Measurements from ENCODE around the gene PPP2R2B. TPM values are rescaled to one million over a fixed set of nuclear protein-coding genes. Genes with fewer than 3 reads are reported as not detected.

The PPP2R2B gene
- total RNA-seq, 1 donor from 2014 or later = 2.6 TPM

- no peak for DNase-seq (ENCODE audit: low spot score)
Observed at GRCh38 chr5:146703899-146704298, 174.7 kb downstream of the PPP2R2B start.

GRCh38 chr5:146703499-146703898 is 175.1 kb downstream of the PPP2R2B start:
- DNase-seq (ENCODE audit: low spot score) = no peak

GRCh38 chr5:146699664-146700418 is 178.7 kb downstream of the PPP2R2B start:
- DNase-seq (ENCODE audit: low spot score) = no peak

GRCh38 chr5:146699138-146699537 is 179.4 kb downstream of the PPP2R2B start:
- DNase-seq (ENCODE audit: low spot score) = no peak

- no peak for DNase-seq (ENCODE audit: low spot score)
Observed at GRCh38 chr5:146698651-146699050, 179.9 kb downstream of the PPP2R2B start.

- DNase-seq (ENCODE audit: low spot score) = no peak
Observed at GRCh38 chr5:146697211-146697610, 181.3 kb downstream of the PPP2R2B start.

- DNase-seq (ENCODE audit: low spot score) = no peak
Observed at GRCh38 chr5:146695646-146696045, 182.9 kb downstream of the PPP2R2B start.

GRCh38 chr5:146690880-146691355 is 187.6 kb downstream of the PPP2R2B start:
- no peak for DNase-seq (ENCODE audit: low spot score)

GRCh38 chr5:146687630-146688029 is 190.9 kb downstream of the PPP2R2B start:
- no peak for DNase-seq (ENCODE audit: low spot score)

- no peak for DNase-seq (ENCODE audit: low spot score)
Observed at GRCh38 chr5:146683861-146684260, 194.7 kb downstream of the PPP2R2B start.

- DNase-seq (ENCODE audit: low spot score) = no peak
Observed at GRCh38 chr5:146682899-146683532, 195.5 kb downstream of the PPP2R2B start.

GRCh38 chr5:146681585-146682105 is 196.9 kb downstream of the PPP2R2B start:
- DNase-seq (ENCODE audit: low spot score) = no peak

- no peak for DNase-seq (ENCODE audit: low spot score)
Observed at GRCh38 chr5:146680846-146681584, 197.5 kb downstream of the PPP2R2B start.

GRCh38 chr5:146675636-146676035 is 202.9 kb downstream of the PPP2R2B start:
- no peak for DNase-seq (ENCODE audit: low spot score)

GRCh38 chr5:146672866-146673265 is 205.7 kb downstream of the PPP2R2B start:
- DNase-seq (ENCODE audit: low spot score) = no peak

- no peak for DNase-seq (ENCODE audit: low spot score)
Observed at GRCh38 chr5:146671561-146672295, 206.8 kb downstream of the PPP2R2B start.

- DNase-seq (ENCODE audit: low spot score) = no peak
Observed at GRCh38 chr5:146669656-146670055, 208.9 kb downstream of the PPP2R2B start.

GRCh38 chr5:146667633-146668272 is 210.8 kb downstream of the PPP2R2B start:
- DNase-seq (ENCODE audit: low spot score) = no peak

- no peak for DNase-seq (ENCODE audit: low spot score)
Observed at GRCh38 chr5:146662229-146662628, 216.3 kb downstream of the PPP2R2B start.

- DNase-seq (ENCODE audit: low spot score) = no peak
Observed at GRCh38 chr5:146660376-146660960, 218.1 kb downstream of the PPP2R2B start.

- no peak for DNase-seq (ENCODE audit: low spot score)
Observed at GRCh38 chr5:146659961-146660360, 218.6 kb downstream of the PPP2R2B start.

Data from mucosa of gallbladder (tissue), 1 donor.